ENCODE measurements around the gene NR1H4.

Gene NR1H4

DNA sequence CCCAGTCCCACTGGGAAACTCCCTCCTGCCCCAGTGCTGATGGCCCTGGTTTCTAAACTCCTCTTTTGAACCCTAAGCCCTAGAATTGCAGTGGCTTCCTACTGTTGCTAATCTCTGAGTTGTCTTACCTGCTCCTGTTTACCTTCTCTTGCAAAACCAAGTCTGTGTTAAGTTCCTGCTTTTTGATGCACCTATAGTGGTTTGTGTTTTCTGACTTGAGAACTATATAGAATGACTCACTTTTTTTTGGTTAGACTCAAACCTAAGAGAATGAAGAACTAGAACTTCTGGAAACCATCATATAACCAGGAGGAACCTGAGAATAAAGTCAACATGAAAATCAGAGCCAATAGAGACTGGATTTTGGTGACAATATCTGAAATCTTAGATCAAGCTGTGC, 94.3 kb downstream of the NR1H4 start:
- H3K9ac ChIP-seq (ENCODE audit: low read depth, low read length), result no peak overlapping the region

GRCh38 chr12:100572184-100572583, 98.5 kb downstream of the NR1H4 start:
- Histone ChIP-seq H3K4me1 (ENCODE audit: control insufficient read depth, insufficient read depth, low read length) (peaks cover 14% of the 10 kb centered on the region), H3K9me3 (ENCODE audit: control insufficient read depth, insufficient read depth, low read length) (no peaks in the 10 kb centered on the region), H3K9ac (ENCODE audit: low read depth, low read length) (no peak overlapping the region), H3K4me3 (ENCODE audit: low read depth, low read length) (no peak overlapping the region), H3K27me3 (ENCODE audit: control insufficient read depth, insufficient read depth, low read length) (peaks cover 24% of the 10 kb centered on the region), H3K27ac (ENCODE audit: low read depth, low read length) (no peak overlapping the region), H3K36me3 (ENCODE audit: control insufficient read depth, insufficient read depth, low read length) (no peaks in the 10 kb centered on the region)

More for the DNA sequence above, 94.3 kb downstream of the NR1H4 start:
- H3K27me3 ChIP-seq (ENCODE audit: control insufficient read depth, insufficient read depth, low read length), result peaks cover 12% of the 10 kb centered on the region
- H3K4me3 ChIP-seq (ENCODE audit: low read depth, low read length), result no peak overlapping the region
- H3K27ac ChIP-seq (ENCODE audit: low read depth, low read length), result no peak overlapping the region
- H3K9me3 ChIP-seq (ENCODE audit: control insufficient read depth, insufficient read depth, low read length), result no peaks in the 10 kb centered on the region
- H3K36me3 ChIP-seq (ENCODE audit: control insufficient read depth, insufficient read depth, low read length), result no peaks in the 10 kb centered on the region
- H3K4me1 ChIP-seq (ENCODE audit: control insufficient read depth, insufficient read depth, low read length), result peaks cover 2% of the 10 kb centered on the region

- peak within 1 kb of the TSS; percentile 87 for H3K4me3 ChIP-seq (ENCODE audit: low read depth, low read length)
- peak within 1 kb of the TSS; percentile 50 for H3K27ac ChIP-seq (ENCODE audit: low read depth, low read length)
- no peaks in the 10 kb centered on the region for H3K36me3 ChIP-seq (ENCODE audit: control insufficient read depth, insufficient read depth, low read length)
- peak within 1 kb of the TSS; percentile 62; the same call in 1 of the 2 replicates for H3K9ac ChIP-seq (ENCODE audit: low read depth, low read length)
- H3K9me3 ChIP-seq (ENCODE audit: control insufficient read depth, insufficient read depth, low read length), result no peaks in the 10 kb centered on the region
- peaks cover 14% of the 10 kb centered on the region for H3K4me1 ChIP-seq (ENCODE audit: control insufficient read depth, insufficient read depth, low read length)
- peaks cover 24% of the 10 kb centered on the region for H3K27me3 ChIP-seq (ENCODE audit: control insufficient read depth, insufficient read depth, low read length)
Observed at GRCh38 chr12:100573292-100574186, 99.9 kb downstream of the NR1H4 start, which contains the start of gene GAS2L3. TSS of gene GAS2L3 (plus strand) at chr12:100573684. CDS start at chr12:100594905, 21,221 bp downstream.

GRCh38 chr12:100574187-100575074, 100.8 kb downstream of the NR1H4 start:
- H3K9me3 ChIP-seq (ENCODE audit: control insufficient read depth, insufficient read depth, low read length), result no peaks in the 10 kb centered on the region
- no peak overlapping the region for H3K27ac ChIP-seq (ENCODE audit: low read depth, low read length)
- H3K4me3 ChIP-seq (ENCODE audit: low read depth, low read length), result peak overlapping the region; percentile 87
- no peaks in the 10 kb centered on the region for H3K36me3 ChIP-seq (ENCODE audit: control insufficient read depth, insufficient read depth, low read length)
- peaks cover 14% of the 10 kb centered on the region for H3K4me1 ChIP-seq (ENCODE audit: control insufficient read depth, insufficient read depth, low read length)
- no peak overlapping the region for H3K9ac ChIP-seq (ENCODE audit: low read depth, low read length)
- peaks cover 24% of the 10 kb centered on the region for H3K27me3 ChIP-seq (ENCODE audit: control insufficient read depth, insufficient read depth, low read length)

DNA sequence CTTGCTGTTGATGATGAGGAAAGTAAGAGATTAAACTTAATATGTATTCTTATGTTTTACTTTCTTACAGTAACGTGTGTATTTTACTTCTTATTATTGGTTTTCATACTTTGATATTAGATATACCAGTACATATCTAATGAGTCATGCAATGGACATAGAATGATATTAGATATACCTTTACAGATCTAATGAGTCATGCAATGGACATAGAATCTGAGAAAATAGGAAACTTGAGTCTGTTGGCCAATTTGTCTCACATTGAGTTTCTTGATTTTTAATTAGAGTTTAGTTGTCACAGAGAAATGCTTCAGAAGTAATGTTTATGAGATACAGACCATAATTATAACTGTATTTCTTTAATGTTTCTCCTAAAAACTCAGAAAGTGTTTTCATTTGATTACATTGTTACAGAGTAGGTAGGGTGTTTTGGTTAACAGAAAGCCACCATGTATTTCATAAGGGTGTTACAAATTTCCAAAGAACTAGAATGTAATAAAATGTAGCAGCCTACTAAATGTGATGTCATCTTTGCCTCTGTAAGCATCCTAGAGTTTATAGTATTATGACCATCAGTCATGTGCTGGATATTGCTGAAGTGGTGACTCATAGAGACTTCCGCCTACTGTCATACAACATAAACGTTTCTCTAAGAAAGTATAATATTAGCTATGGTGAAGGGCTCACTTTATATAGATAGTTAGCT, 102.8 kb downstream of the NR1H4 start:
- no peak overlapping the region for H3K27ac ChIP-seq (ENCODE audit: low read depth, low read length)
- H3K4me1 ChIP-seq (ENCODE audit: control insufficient read depth, insufficient read depth, low read length), result peaks cover 14% of the 10 kb centered on the region

GRCh38 chr12:100578923-100579322, 105.3 kb downstream of the NR1H4 start:
- H3K36me3 ChIP-seq (ENCODE audit: control insufficient read depth, insufficient read depth, low read length), result no peaks in the 10 kb centered on the region
- no peak overlapping the region for H3K9ac ChIP-seq (ENCODE audit: low read depth, low read length)
- peaks cover 9% of the 10 kb centered on the region; the same call in 1 of the 2 replicates for H3K4me1 ChIP-seq (ENCODE audit: control insufficient read depth, insufficient read depth, low read length)
- H3K9me3 ChIP-seq (ENCODE audit: control insufficient read depth, insufficient read depth, low read length), result peaks cover 4% of the 10 kb centered on the region; the same call in 1 of the 2 replicates
- H3K27ac ChIP-seq (ENCODE audit: low read depth, low read length), result no peak overlapping the region
- H3K4me3 ChIP-seq (ENCODE audit: low read depth, low read length), result no peak overlapping the region
- peaks cover 9% of the 10 kb centered on the region; the same call in 1 of the 2 replicates for H3K27me3 ChIP-seq (ENCODE audit: control insufficient read depth, insufficient read depth, low read length)

More for the DNA sequence above, 102.8 kb downstream of the NR1H4 start:
- Histone ChIP-seq H3K9me3 (ENCODE audit: control insufficient read depth, insufficient read depth, low read length) (no peaks in the 10 kb centered on the region), H3K27me3 (ENCODE audit: control insufficient read depth, insufficient read depth, low read length) (peaks cover 24% of the 10 kb centered on the region), H3K36me3 (ENCODE audit: control insufficient read depth, insufficient read depth, low read length) (no peaks in the 10 kb centered on the region), H3K9ac (ENCODE audit: low read depth, low read length) (no peak overlapping the region), H3K4me3 (ENCODE audit: low read depth, low read length) (no peak overlapping the region)

DNA sequence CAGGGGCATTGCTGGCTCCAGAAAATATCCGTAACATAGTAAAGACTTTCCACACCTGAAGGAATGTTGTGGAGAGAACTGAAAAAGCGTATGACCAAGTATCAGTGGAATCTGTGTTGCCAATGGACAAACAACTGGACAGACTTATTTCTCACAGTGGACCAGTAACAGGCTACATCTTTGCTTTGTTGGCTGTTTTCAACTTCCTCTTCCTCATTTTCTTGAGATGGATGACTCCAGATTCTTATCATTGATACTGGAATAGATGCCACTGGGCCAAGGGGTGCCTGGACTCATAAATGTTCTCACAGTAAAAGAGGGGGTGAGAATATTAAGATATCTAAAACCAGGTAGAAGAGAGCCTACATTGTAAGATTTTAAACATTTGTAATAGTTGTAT, 106.2 kb downstream of the NR1H4 start:
- no peak overlapping the region for H3K9ac ChIP-seq (ENCODE audit: low read depth, low read length)
- peaks cover 4% of the 10 kb centered on the region; the same call in 1 of the 2 replicates for H3K9me3 ChIP-seq (ENCODE audit: control insufficient read depth, insufficient read depth, low read length)
- H3K4me1 ChIP-seq (ENCODE audit: control insufficient read depth, insufficient read depth, low read length), result 0 out of 2 replicates have a peak, but pooled peaks cover 3% of the 10 kb centered on the region
- 0 out of 2 replicates have a peak, but pooled peaks cover 2% of the 10 kb centered on the region for H3K27me3 ChIP-seq (ENCODE audit: control insufficient read depth, insufficient read depth, low read length)
- H3K27ac ChIP-seq (ENCODE audit: low read depth, low read length), result no peak overlapping the region
- no peaks in the 10 kb centered on the region for H3K36me3 ChIP-seq (ENCODE audit: control insufficient read depth, insufficient read depth, low read length)
- no peak overlapping the region for H3K4me3 ChIP-seq (ENCODE audit: low read depth, low read length)

- Histone ChIP-seq H3K27ac (ENCODE audit: low read depth, low read length) (no peak overlapping the region), H3K36me3 (ENCODE audit: control insufficient read depth, insufficient read depth, low read length) (no peaks in the 10 kb centered on the region), H3K27me3 (ENCODE audit: control insufficient read depth, insufficient read depth, low read length) (no peaks in the 10 kb centered on the region)
Observed at GRCh38 chr12:100584256-100584655, 110.6 kb downstream of the NR1H4 start.

DNA sequence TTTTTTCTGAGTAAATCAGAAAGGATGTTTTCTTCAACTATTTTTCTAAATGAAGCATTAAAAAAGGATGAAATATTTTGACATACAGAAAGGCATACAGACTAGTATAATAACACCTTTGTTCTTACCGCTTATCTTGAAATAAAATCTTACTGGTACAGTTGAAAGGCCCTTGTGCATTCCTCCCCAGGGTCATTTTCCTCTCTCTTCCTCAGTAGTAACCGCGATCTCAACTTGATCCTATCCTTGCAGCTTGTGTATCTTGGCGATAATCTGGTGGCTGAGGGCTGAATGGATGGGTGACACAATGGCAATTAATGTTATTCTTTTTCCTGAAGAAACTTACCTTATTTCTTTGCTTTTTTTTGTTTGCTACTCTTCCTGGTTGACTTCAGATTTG, 118.3 kb downstream of the NR1H4 start:
- no peak overlapping the region for H3K9ac ChIP-seq (ENCODE audit: low read depth, low read length)

More at GRCh38 chr12:100584256-100584655, 110.6 kb downstream of the NR1H4 start:
- no peak overlapping the region for H3K4me3 ChIP-seq (ENCODE audit: low read depth, low read length)
- H3K4me1 ChIP-seq (ENCODE audit: control insufficient read depth, insufficient read depth, low read length), result no peaks in the 10 kb centered on the region
- H3K9ac ChIP-seq (ENCODE audit: low read depth, low read length), result no peak overlapping the region
- H3K9me3 ChIP-seq (ENCODE audit: control insufficient read depth, insufficient read depth, low read length), result peaks cover 8% of the 10 kb centered on the region

DNA sequence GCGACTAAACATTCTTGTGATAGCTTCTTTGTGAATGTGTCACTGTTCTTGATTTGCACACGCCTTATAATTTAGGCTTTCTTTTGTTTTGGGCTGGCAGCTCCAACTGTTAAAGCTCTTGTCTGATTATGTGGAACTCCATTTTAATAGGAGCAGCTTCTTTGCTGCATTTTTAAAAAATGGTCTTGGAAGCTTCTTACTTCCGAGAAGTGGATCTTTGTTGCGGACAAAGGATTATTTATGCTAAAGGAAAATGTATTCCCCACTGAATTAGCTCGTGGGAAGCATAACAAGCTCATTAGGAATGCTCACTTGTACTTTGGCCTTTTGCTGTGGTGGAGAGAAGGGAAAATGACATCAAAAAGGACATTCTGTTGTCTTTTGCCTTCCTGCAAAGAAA, 119.8 kb downstream of the NR1H4 start:
- H3K4me3 ChIP-seq (ENCODE audit: low read depth, low read length), result no peak overlapping the region
- no peak overlapping the region for H3K27ac ChIP-seq (ENCODE audit: low read depth, low read length)
- no peaks in the 10 kb centered on the region for H3K36me3 ChIP-seq (ENCODE audit: control insufficient read depth, insufficient read depth, low read length)
- H3K9ac ChIP-seq (ENCODE audit: low read depth, low read length), result no peak overlapping the region
- no peaks in the 10 kb centered on the region for H3K27me3 ChIP-seq (ENCODE audit: control insufficient read depth, insufficient read depth, low read length)
- H3K4me1 ChIP-seq (ENCODE audit: control insufficient read depth, insufficient read depth, low read length), result 0 out of 2 replicates have a peak, but pooled peaks cover 2% of the 10 kb centered on the region
- no peaks in the 10 kb centered on the region for H3K9me3 ChIP-seq (ENCODE audit: control insufficient read depth, insufficient read depth, low read length)

More for the DNA sequence above, 118.3 kb downstream of the NR1H4 start:
- Histone ChIP-seq H3K4me1 (ENCODE audit: control insufficient read depth, insufficient read depth, low read length) (0 out of 2 replicates have a peak, but pooled peaks cover 2% of the 10 kb centered on the region), H3K36me3 (ENCODE audit: control insufficient read depth, insufficient read depth, low read length) (no peaks in the 10 kb centered on the region), H3K4me3 (ENCODE audit: low read depth, low read length) (no peak overlapping the region), H3K9me3 (ENCODE audit: control insufficient read depth, insufficient read depth, low read length) (peaks cover 2% of the 10 kb centered on the region; the same call in 1 of the 2 replicates), H3K27me3 (ENCODE audit: control insufficient read depth, insufficient read depth, low read length) (no peaks in the 10 kb centered on the region), H3K27ac (ENCODE audit: low read depth, low read length) (no peak overlapping the region)

Measured in HUES48 (cell line).